ENCODE results near the gene PRDM10.
"Not testable (repeated sequence)": the region's sequence is repeated elsewhere in the genome, so short reads cannot be mapped to it uniquely, and the experiment has no call there.

The PRDM10 gene, protein sequence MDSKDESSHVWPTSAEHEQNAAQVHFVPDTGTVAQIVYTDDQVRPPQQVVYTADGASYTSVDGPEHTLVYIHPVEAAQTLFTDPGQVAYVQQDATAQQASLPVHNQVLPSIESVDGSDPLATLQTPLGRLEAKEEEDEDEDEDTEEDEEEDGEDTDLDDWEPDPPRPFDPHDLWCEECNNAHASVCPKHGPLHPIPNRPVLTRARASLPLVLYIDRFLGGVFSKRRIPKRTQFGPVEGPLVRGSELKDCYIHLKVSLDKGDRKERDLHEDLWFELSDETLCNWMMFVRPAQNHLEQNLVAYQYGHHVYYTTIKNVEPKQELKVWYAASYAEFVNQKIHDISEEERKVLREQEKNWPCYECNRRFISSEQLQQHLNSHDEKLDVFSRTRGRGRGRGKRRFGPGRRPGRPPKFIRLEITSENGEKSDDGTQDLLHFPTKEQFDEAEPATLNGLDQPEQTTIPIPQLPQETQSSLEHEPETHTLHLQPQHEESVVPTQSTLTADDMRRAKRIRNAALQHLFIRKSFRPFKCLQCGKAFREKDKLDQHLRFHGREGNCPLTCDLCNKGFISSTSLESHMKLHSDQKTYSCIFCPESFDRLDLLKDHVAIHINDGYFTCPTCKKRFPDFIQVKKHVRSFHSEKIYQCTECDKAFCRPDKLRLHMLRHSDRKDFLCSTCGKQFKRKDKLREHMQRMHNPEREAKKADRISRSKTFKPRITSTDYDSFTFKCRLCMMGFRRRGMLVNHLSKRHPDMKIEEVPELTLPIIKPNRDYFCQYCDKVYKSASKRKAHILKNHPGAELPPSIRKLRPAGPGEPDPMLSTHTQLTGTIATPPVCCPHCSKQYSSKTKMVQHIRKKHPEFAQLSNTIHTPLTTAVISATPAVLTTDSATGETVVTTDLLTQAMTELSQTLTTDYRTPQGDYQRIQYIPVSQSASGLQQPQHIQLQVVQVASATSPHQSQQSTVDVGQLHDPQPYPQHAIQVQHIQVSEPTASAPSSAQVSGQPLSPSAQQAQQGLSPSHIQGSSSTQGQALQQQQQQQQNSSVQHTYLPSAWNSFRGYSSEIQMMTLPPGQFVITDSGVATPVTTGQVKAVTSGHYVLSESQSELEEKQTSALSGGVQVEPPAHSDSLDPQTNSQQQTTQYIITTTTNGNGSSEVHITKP

DNA sequence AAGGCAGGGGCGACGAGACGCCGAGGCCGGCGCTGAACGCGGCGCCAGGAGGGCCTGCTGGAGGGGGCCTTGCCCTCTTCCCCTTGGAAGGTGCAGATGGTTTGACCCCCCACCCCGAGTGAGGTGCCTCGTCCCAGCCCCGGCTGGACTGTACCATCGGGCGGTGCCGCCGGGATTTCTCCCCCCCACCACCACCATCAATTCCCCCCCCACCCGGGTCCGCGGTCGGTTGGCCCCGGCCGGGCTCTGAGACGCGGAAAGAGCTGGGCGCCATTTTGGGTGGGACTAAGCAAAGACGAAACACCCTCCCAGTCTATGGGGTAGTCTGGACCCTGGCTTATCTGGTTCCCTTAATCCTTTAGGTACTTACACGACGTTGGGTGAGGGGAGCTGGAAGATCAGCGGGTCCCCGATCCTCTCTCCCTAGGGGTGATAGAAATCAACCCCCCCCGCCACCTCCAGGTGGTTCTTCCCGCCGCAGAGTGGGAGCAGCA is at the start of gene PRDM10:
Gene PRDM10 (minus strand): TSS at position 484 of the 494 bp plus-strand sequence. CDS start 41,871 bp downstream, outside the sequence.
- in situ Hi-C loops (cut with MboI; ENCODE audit: low sequenced_read_pairs) = no loop called here

DNA sequence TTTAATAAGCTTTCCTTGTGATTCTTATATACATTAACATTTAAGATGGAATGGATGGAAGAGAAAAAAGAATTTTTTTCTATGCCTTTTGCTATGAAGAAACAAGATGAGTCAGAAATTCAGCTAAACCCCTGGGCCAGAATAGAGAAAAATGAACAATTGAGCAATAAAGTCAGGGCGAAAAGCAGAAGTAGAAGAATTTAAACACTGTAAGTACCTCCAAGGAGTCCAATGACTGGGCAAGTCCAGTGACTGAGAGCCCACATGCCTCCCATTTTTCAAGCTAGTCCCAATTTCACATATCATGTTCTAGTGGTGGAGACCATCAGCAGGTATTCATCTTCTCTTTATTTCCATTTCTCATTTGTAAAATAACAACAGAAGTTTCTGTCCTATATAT is 48.4 kb upstream of the PRDM10 start:
- in situ Hi-C loops (cut with MboI; ENCODE audit: low sequenced_read_pairs) = no loop called here

DNA sequence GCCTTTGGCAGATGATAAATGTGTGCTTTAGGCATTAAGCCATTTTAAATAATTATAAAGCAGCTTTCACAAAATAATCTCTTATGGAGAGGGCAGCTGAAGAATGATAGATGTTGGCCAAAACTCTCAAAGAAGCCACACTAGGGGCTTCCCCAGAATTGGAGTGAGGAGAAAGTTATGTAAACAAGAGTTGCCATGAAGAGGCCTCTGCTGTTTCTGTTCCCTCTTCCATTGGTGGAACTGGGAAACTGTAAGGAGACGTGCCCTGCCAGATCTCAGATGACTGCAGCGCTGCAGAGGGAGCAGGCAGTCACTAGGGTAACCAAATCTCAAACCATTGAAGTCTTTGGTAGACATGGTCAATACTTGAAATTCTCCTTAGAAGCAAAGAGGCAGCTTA is 47.6 kb upstream of the PRDM10 start:
- in situ Hi-C loops (cut with MboI; ENCODE audit: low sequenced_read_pairs) = no loop called here

DNA sequence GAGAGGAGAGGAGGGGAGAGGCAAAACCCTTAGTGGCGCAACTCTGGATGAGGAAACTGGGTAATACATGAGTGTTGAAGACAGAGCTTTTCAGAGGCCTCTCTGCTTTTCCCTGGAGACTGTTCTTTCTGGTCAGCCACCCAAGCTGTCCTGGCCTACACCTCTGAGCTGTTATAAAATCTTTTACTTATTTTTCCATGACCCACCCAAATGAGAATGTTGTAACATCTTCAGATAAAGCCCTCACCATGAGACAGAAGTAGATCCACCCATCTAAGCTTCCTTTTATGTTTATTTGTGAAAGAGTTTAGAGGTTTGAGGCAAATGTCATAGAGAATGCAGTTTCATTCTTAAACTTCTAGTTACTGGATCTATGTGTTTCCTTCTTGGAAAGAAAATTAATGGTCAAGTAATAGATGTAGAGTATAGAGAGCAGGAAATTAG is 46.7 kb upstream of the PRDM10 start:
- in situ Hi-C loops (cut with MboI; ENCODE audit: low sequenced_read_pairs) = no loop called here

DNA sequence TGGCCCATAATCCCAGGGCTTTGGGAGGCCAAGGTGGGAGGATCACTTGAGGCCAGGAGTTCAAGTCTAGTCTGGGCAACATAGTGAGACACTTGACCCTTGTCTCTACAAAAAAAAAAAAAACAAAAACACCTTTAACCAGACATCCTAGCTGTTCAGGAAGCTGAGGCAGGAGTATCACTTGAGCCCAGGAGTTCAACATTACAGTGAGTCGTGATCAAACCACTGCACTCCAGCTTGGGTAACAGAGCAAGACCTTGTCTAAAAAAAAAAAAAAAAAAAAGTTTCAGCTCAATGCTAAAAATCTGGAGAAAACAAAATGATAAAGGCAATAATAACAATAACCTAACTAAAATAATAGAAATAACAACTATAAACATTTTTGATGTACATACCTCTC is 44.5 kb upstream of the PRDM10 start:
- in situ Hi-C loops (cut with MboI; ENCODE audit: low sequenced_read_pairs) = no loop called here

DNA sequence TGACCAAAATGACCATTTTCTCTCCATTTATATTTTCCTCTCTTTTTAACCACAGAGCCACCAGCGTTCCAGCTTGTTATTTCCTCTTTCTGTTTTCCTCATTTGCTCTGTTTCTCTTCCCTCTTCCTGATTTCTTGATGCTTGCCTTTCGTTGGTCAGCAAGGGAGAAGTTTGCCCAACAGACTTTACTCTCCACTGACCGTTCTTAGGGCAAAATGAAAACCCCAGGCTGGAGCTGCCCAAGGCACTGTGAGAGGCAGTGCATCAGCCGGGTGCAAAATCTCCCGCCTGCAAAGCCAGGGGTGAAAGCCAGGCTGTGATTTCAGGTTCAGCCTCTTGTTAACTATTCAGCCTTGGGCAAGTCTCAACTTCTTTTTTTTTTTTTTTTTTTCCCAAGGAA is 40.9 kb upstream of the PRDM10 start:
- in situ Hi-C loops (cut with MboI; ENCODE audit: low sequenced_read_pairs) = no loop called here

DNA sequence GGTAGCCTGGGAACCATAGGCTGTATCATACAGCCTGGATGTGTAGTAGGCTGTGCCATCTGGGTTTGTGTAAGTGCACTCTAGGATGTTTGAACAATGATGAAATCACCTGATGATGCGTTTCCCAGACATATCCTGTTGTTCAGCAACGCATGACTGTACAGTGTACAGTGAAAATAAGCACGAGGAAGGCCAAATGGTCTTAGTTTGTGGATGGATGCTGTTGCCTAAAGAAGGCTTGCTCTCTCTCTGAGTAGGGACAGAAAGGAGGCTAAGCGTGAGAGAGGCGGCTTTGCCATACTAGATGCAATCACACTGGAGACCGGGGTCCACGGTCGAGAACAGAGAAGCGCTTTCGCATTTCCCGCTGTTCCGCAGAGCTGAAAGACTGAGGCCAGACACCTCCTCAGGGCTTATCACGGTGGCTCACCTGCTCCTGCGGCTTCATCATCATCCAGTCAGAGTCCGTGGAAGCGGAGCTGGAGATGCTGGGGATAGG is 39.5 kb upstream of the PRDM10 start:
- in situ Hi-C loops (cut with MboI; ENCODE audit: low sequenced_read_pairs) = no loop called here

DNA sequence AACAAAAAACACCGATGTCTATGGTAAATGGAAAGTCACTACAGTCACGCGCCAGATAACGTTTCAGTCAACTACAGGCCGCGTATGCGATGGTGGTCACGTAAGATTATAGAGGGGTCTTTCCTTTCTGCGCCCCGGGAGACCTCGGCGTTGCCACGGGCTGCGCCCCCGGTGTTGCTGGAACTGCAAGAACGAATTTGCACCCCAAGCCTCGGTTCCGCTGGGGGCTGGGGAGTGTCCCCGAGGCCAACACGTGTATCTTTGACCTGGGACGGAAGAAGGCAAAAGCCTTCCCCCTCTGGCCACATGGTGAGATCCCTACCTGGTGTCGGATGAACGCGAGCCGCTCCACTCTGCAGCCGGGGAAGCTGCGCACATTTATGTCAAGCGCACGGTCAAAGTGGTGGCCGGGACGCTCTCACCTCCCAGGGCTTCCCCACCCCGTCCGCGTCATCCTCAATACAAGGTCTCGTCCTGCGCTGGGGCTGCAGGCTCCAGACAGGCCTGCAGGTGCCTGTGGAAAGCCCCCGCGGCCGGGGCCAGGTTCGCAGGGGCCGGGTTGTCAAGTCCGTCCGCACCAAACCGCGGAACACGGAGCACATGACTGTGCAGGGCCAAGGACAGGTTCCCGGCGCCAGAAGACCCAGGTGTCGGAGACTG is 37.8 kb upstream of the PRDM10 start:
- in situ Hi-C loops (cut with MboI; ENCODE audit: low sequenced_read_pairs) = no loop called here

DNA sequence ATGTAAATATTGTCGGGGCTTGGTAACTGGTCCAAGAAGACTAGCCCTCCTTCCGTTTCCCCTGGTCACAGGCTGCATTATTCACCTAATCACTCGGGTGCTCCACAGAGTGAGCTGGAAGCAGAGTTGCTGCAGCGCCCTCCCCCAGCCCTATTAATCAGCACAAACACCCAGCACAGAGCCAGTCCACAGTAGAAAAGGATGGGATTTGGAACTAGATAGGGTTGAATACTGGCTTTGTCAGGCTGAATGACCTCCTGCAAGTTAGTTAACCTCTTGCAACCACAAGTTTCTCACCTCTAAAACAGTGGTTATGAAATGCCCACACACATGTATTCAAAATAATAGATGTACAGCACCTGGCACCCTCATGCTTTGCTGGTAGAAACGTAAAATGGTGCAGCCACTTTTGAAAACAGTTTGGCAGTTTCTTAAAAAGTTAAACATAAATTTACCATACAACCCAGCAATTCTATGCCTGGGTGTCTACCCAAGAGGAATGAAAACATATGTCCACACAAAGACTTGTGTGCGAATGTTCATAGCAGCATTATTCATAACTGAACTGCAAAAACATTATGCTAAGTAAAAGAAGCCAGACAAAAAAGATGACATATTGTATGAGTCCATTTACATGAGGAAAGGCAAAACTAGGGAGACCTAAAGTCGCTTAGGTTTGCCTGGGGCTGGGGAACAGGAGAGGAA is 35.4 kb upstream of the PRDM10 start:
- in situ Hi-C loops (cut with MboI; ENCODE audit: low sequenced_read_pairs) = no loop called here

DNA sequence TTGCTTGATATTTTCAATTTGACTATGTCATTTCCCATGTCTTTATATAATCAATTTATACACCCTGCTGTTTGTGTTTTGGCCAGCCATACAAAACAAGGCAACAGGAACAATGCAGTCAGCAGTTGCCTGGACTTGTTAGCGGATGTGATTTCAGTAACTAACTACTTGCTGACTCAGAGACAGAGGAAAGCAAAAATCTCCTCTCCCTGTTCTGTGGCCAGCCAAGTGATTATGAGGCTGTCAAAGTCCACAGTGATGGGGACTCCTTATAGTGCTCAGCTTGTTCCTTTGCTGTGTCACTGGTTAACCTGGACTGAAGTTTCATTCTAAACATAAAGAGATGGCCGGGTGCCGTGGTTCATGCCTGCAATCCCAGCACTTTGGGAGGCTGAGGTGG is 34.4 kb upstream of the PRDM10 start:
- in situ Hi-C loops (cut with MboI; ENCODE audit: low sequenced_read_pairs) = no loop called here

DNA sequence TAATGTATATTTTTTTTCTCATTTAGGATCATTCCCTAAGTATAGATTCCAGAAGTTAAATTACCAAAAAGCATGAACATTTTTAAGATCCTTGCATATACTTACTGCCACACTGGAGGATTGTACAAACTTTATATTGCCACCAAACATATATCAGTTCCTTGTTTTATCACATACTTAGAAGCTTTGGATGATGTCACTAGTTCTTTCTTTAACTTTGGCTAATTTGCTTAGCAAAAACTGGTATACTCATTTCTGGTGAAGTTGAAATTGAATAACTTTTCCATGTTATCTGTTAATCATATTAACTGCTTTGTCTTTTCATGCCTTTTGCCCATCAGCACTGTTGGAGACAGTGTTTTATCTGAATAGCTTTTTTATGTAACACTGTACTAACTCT is 31.6 kb upstream of the PRDM10 start:
- in situ Hi-C loops (cut with MboI; ENCODE audit: low sequenced_read_pairs) = no loop called here

DNA sequence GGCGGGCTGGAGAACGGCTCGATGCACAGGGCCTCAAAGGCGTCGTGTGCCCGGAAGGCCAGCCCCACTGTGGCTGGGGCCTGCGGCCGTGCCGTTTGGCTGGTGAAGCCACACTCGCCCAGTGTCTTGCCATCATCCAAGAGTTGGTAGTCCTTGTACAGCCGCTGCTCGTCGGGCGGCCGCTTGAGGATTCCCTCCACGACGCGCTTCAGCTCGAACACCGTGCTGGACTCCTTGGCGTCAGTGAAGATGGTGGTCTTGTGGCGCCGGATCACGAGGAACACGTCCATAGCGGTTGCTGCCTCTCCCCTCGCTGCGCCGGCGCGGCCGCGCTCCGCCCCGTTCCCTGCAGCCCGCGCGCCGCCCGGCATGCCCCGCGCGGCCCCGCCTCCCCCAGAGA is 30.3 kb upstream of the PRDM10 start:
- in situ Hi-C loops (cut with MboI; ENCODE audit: low sequenced_read_pairs) = no loop called here

DNA sequence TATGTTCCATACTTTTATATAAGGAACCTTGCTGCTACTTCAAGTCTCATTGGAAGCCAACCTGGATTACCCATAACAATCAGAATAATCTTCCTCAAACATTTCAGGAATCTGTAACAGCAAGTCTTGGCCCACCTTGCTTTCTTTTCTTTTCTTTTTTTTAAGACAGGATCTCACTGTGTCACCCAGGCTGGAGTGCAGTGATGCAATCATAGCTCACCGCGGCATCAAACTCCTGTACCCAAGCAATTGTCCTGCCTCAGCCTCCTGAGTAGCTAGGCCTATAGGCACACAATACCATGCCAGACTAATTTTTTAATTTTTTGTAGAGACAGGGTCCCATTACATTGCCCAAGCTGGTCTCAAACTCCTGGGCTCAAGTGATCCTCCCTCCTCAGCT is 29.3 kb upstream of the PRDM10 start:
- in situ Hi-C loops (cut with MboI; ENCODE audit: low sequenced_read_pairs) = no loop called here

DNA sequence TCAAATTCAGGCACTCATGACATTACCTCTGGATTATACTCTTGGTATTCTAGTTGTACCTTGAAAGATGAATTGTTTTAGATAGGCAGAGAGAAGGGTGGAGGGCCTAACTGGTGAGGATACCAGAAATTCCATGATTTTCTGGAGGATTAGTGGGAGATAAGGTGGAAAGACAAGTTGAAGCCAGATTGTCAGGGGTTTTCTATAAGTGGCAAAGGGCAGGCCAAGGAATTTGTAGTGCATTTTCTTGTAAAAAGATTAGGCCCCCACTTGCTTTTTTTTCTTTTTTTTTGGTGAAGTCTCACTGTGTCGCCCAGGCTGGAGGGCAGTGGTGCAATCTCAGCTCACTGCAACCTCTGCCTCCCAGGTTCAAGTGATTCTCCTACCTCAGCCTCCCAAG is 28.4 kb upstream of the PRDM10 start:
- in situ Hi-C loops (cut with MboI; ENCODE audit: low sequenced_read_pairs) = no loop called here

DNA sequence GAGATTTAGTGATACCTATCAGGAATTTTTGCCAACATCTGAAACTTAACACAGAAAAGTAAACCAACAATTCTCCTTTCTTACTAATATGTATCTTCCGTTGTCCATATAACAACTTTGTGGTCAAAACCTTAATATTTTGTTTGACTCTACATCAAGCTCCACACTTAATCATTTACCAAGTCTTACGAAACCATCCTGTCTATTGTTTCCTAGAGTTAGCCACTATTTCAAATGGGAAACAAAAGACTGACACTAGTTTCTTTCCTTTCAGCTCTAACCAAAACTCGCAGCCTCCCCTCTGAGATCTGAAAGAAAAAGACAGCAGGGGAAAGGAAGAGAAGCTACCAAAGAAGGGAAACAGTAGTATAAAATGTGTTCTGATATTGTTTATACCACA is 26.5 kb upstream of the PRDM10 start:
- in situ Hi-C loops (cut with MboI; ENCODE audit: low sequenced_read_pairs) = no loop called here

DNA sequence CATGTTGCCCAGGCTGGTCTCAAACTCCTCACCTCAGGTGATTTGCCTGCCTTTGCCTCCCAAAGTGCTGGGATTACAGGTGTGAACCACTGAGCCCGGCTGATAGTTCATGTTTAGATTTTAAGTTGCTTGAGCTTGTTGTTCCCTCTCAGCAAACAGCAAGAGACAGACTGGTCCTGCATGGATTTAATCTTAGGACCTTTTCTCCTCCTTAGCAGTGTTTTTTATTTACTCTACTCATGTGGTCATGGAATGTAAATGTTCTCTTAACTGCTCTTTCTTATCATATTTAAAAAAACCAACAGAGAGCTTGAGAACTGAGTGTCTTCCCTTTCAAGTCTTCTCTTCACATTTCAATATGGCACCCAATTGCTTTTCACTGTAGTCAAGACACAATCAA is 22.7 kb upstream of the PRDM10 start:
- in situ Hi-C loops (cut with MboI; ENCODE audit: low sequenced_read_pairs) = no loop called here

DNA sequence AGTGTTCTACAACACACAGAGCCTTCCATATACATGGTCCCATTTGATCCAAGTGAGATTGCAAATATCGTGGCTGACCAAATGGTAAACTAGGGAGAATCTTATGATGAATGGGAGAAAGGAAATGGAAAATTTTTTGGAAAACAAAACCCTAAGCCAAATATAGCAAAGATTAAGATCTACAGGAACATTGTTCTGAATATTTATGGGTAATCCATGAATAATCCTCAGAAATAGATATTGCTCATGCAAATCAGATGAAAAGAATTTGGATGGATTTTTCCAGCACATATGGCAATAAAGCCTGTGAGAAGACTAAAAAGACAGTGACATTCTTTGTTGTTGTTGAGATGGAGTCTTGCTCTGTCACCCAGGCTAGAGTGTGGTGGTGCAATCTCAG is 21.7 kb upstream of the PRDM10 start:
- in situ Hi-C loops (cut with MboI; ENCODE audit: low sequenced_read_pairs) = no loop called here

DNA sequence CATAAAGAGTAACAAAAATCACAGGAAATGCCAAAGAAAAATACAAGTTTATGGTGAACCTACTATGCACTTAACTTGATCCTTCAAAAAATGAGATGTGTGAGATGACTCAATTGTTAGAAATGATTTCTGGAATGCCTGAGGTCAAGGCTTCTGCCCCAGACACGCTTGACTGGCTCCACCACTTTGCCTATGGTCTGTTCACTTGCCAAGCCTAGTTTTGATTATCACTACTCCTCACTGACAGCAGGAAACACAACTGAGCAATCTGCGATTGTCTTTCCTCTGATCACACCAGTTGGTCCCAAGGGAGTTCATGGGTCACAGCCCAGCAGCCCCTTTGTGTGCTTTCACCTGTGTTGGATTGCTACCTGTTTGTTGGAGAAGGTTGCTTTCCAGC is 20.6 kb upstream of the PRDM10 start:
- in situ Hi-C loops (cut with MboI; ENCODE audit: low sequenced_read_pairs) = no loop called here

DNA sequence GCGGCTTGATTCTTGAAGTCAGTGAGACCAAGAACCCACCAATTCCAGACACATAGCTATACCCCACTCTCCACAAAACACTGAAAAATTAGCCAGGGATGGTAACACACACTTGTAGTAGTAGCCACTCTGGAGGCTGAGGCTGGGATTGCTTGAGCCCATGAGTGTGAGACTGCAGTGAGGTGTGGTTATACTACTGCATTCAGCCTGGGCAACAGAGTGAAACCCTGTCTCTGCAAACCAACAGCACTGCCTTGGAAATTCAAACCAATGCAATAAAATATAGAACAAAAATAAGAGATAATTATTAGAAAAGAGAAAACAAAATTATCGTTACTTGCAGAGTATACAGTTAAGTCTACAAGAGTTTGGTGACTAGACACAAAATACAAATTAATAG is 20.2 kb upstream of the PRDM10 start:
- in situ Hi-C loops (cut with MboI; ENCODE audit: low sequenced_read_pairs) = no loop called here

DNA sequence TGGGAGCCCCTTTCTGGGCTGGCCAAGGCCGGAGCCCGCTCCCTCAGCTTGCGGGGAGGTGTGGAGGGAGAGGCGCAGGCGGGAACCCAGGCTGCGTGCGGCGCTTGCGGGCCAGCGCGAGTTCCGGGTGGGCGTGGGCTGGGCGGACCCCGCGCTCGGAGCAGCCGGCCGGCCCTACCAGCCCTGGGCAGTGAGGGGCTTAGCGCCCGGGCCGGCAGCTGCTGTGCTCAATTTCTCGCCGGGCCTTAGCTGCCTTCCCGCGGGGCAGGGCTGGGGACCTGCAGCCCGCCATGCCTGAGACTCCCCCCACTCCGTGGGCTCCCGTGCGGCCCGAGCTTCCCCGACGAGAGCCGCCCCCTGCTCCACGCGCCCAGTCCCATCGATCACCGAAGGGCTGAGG is 19.0 kb upstream of the PRDM10 start:
- in situ Hi-C loops (cut with MboI; ENCODE audit: low sequenced_read_pairs) = not testable (repeated sequence)

All from hTERT RPE-1 (cell line).